Stimulated activated CD4-positive, alpha-beta T cell treated with anti-CD3 and anti-CD28 coated beads, Interleukin-4, amount 100 ng/mL, for 4 hours (primary cell): Measurements from ENCODE around the gene SORL1-AS1.
"Not testable (repeated sequence)": the region's sequence is repeated elsewhere in the genome, so short reads cannot be mapped to it uniquely, and the experiment has no call there.

Source experiments
- DNase-seq, 2 experiments: peaks; one replicate each; pipeline ENCODE4 v3.0.0-alpha.2; 2020

Gene SORL1-AS1

DNA sequence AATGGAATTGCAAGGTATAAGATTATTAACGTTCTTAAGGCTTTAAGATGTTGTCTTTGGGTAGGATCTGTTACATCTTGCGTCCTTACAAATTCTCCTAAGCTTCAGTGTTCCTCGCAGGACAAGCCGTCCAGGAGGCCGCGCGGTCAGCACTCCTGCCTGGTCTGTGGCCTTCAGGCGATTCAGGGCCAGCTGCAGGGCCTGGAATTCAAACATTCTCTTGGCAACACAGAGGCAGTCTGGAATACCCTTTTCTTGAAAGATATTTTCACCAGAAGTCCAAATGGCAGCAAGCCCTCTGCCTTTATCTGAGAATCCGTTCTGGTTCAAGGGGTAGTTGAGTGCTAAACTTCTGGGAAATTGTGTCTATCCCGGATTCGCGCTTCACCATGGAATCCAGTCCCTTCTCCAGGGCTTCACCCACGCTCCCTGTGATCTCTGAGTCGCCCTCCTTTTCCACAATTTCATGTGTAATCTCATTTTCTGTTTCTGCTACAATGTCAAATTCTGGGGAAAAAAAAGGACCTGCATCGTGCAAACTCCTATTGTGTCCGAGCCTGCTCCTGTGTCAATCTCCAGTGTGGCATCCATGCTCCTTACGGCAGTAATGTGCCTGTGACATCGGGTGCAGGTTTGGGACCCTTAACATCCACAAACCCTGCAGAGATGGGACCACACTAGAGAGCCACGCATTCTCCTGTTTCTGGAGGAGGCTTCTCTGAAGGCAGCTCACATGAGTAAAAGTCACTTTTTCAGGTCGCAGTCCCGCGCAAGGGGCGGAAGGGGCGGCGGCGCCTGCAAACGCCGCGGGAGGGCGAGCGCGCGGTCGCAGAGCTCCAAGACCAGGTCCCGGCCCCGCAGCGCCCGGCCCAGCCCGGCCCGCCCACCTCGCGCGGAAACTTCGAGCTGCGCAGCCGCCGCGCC is 26.0 kb downstream of the SORL1-AS1 start:
- DNase-seq, result peak; percentile 35 to 58

- DNase-seq, result no peak
These were observed 26.9 kb downstream of the SORL1-AS1 start for GRCh38 chr11:121425828-121426227.

DNA sequence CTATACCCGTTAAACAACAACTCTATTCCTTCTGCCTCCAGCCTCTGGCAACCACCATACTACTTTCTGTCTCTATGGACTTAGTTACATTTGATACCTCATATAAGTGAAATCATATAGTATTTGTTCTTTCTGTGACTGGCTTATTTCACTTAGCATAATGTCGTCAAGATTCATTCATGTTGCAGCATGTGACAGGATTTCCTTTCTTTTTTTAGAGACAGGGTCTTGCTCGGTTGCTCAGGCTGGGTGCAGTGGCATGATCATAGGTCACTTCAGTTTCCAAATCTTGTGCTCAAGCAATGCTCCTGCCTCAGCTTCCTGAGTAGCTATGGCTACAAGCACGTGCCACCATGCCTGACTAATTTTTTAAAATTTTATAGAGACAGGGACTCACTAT is 30.1 kb downstream of the SORL1-AS1 start:
- DNase-seq, result no peak

DNA sequence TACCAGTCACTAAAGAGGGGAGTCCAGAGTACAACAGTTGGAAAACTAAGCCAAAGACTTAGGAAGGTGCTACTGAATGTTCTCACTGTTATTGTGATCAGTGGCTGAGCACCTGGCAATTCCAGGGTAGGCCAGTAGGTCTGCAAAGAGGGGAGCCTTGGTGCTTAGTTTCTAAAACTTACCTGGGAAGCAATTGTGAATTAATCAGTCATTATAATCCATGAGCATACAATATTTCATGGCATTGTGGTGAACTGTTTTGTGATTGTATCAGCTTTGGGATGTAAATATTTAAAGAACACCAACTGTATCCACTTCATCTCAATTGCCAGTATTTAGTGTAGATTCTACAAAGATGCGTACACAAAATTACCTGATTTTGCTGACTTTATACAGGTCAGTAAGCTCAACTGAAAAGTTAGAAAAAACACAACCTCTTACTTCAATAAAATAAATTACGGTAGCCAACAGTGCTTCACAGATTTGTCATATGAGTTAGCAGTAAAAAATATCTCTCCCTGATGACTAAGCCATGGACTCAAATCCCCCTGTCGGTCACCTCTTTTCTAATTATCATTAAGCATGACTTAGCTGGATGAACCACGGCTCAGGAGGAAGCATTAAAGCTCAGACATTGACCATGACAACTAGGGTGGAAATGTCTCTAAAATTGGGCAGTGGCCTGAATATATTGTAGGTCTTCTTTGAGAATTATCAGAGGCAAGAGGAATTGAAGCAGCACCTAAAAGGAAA is 31.4 kb downstream of the SORL1-AS1 start:
- DNase-seq, result no peak

DNA sequence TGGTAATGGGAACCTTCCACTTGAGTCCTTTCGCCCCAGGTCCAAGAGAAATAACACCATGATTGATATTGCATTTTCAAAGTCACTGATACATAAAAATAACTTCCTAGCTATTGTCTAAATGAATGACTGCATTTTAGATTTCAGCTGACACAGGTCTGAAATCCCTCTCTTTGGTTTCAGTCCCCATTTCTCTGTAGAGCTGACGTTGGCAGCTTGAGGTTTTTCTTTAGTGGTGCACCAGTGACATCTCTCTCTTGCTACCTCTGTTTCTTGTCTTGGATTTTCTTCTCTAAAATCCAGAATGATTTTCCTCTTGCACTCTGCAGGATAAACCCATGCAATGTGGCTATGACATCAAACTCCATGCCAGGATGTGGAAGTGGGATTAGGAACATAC is 32.4 kb downstream of the SORL1-AS1 start:
- no peak for DNase-seq

DNA sequence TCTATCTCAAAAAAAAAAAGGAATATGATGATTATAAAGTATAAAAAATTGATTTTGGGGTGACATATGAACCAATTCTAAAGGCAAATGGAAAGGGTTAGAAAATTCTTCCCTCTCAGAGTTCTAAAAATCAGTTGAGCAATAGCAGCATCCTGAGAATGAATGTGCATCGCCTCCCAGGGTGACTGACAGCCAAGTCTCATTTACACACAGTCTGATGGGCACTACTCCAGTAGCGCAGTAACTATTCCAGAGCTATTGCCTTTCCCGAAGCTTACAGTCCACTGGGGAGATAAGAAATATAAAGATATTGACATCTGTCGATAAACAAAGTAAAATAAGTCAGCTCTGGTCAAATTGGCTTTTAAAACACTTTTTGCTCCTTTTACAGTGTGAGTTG is 32.9 kb downstream of the SORL1-AS1 start:
- no peak for DNase-seq

DNA sequence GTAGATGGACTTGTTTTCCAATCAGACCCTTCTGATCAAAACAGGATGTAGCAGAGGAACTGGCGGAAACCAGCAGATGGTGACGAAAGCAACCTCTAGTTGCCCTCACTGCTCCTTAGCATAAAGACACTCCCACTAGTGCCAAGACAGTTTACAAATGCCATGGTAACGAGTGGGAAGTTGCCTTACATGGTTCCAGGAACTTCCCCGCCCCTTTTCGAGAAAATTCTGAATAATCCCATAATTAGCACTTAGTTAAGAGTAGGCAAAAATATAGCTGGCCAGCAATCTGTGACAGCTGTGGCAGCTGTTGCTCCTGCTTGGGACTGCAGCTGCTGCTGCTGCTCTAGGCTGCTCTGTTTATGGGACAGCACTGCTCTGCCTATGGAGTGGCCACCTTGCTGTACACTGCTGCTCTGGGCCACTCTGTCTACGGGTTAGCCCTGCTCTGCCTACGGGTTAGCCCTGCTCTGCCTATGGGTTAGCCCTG is 34.1 kb downstream of the SORL1-AS1 start:
- DNase-seq, result peak in 1 of 2 experiments; percentile 40

DNA sequence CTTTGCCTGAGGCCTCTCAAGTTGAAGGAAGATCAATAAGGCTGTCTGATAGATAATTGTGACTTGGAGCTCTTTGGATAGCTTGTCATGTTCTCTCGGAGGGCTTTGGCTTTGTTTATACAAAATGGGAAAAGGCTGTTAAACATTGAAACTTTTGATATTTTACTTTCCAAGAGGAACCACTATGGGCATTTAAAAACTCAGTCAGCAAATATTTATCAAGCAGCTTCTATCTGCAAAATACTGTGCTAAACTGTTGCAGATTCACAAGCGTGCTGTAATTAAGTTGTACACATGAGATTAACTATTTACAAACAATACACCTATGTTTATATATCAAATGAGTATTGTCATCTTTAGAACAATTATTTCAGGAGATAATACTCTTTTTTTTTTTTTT is 35.2 kb downstream of the SORL1-AS1 start:
- DNase-seq, result no peak

- DNase-seq, result peak in 1 of 2 experiments; percentile 17
These were observed 35.7 kb downstream of the SORL1-AS1 start for GRCh38 chr11:121417055-121417551.

GRCh38 chr11:121415856-121416255 is 36.9 kb downstream of the SORL1-AS1 start:
- no peak for DNase-seq

DNA sequence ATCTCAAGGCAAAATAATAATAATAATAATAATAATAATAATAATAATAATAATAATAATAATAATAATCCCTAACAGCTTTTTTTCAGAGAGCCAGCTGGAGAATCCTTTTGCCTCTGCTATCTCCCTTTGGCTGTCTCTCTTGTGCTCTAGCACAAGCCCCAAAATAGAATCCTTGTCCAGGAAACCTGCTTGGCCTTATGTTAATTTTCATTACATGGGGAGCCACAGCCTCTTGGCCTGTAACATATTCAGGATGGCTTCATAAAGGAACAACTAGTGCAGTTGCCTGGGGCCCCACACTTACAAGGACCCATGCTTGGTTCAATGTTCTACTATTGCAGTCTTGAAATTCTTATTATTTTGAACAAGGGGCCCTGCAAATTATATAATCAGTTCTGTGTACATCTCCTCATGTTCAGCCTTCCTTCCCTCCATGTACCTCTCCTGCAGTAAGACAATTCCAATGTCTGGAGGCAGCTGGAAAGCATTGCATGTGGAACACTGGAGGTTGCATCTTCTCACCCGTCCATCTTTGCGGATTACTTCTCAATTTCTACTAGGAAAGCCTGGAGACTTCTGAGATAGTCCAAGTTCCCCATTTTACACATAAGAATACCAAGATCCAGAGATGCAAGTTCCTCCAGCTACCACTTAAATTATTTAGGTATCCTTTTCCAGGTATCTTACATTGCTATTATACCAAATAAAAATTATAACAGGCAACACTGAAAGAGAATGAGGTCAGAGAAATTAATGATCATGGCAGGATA is 38.4 kb downstream of the SORL1-AS1 start:
- no peak for DNase-seq

- no peak for DNase-seq
These were observed 39.9 kb downstream of the SORL1-AS1 start for GRCh38 chr11:121412711-121413415.

DNA sequence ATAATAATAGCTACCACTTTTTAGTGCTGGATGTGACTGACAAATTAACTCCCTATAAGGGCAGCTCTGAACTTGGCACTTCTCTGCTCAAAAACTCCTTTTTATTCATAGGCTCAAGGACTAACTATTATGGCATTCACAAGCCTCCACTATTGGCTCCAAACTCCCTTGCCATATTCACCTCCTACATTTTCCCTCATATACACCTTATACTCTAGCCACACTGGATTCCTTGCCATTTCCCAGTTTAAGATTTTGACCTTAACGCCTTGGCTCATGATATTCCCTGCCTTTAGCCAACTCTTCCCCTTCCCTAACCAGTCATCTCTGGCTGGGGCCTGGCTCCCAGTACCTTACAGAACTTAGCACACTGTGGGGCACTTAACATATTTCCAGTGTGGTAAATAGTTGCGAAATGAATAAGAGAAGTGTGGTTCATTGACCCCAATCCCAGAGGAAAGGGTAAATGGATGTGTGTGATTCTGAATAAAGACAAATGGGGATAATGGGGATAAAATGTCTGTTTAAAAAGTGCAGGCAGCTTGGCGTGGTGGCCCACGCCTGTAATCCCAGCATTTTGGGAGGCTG is 40.7 kb downstream of the SORL1-AS1 start:
- DNase-seq, result no peak

- not testable (repeated sequence) for DNase-seq
These were observed 41.4 kb downstream of the SORL1-AS1 start for GRCh38 chr11:121411330-121411729.

GRCh38 chr11:121410041-121410440 is 42.7 kb downstream of the SORL1-AS1 start:
- DNase-seq, result not testable (repeated sequence)

DNA sequence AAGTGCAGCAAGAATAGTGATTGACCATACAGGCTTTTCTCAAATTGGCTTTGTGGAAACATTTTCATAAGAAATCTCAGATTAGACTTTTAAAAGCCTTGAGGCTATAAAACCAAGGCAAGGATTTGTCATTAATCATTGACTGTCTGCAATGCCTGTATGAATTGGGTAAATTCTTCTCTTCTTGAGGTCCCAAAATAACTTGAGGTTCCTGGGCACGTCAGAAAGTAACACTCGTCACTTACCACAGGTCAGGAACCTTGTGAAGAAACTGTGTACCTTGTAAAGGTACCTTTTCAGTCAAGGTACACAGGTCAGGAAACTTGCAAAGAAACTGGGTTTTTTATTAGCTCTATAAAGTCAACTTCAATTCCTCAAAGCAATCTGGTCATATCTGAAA is 43.9 kb downstream of the SORL1-AS1 start:
- no peak for DNase-seq

GRCh38 chr11:121406291-121406690 is 46.5 kb downstream of the SORL1-AS1 start:
- no peak for DNase-seq

DNA sequence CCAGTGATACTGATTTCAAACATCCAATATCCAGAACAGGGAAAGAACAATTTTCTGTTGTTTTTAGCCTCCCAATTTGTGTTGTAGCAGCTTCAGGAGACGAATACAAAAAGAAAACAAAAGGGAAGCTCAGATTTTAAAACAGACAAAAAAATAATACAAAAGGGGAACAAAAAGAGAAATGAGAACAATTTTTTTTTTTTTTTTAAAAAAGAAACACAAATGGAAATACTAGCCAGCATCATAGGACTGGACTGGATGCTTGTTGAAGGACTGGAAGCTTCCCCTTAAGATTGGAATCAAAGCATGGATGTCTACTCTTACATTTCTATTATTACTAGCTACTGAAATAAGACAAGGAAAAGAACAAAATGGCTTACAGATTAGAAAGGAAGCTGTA is 47.1 kb downstream of the SORL1-AS1 start:
- DNase-seq, result no peak

DNA sequence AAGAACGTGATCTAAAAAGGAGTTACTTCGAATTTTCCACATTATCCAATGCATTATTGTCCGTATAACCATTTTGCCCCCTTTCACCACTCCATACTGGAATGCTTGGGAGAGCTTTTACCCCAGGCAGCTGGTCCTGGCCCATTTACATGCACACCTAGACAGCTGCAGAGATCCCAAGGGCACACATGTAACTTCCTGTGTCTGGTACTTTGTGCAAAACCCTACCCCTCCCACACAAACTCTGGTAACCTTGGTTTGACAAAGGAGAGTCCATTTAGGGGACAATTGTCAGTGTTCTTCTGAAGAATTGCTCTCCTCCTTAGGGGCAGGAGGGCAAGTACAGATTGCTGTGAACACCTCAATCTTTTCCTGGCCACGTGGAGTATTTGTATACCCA is 58.0 kb downstream of the SORL1-AS1 start:
- no peak for DNase-seq

- no peak for DNase-seq
These were observed 58.9 kb downstream of the SORL1-AS1 start for GRCh38 chr11:121393855-121394254.

DNA sequence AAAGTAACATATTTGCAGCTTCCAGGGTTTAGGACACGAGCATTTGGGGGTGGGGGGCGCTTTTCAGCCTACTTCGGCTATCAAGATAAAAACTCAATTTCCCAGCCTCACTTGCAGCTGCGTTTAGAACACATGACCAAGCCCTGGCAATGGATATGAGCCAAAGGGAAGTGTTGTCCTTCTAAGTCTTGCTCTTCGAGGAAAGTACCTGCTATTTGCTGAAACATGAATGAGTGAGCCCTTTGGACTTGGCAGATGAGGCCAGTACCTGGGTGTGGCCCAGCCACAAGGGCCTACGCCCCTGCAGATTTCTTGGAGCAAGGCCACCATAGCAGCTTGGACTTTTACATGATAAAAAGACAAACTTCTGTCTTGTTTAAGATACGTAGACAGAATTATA is 60.9 kb downstream of the SORL1-AS1 start:
- DNase-seq, result no peak

GRCh38 chr11:121389651-121390050 is 63.1 kb downstream of the SORL1-AS1 start:
- no peak for DNase-seq
